Adrenal gland (tissue), 12 donors: ENCODE results near the gene AGPAT3. TPM values are rescaled to one million over a fixed set of nuclear protein-coding genes. Genes with fewer than 3 reads are reported as not detected.

Experiments used
- DNase-seq, 7 donors: peaks; one replicate each; pipeline ENCODE4 v3.0.0-alpha.2; 2019 to 2020
- H3K27ac ChIP-seq, 5 donors: fragments of 200-600 bp; sonication (generic) in 4 of 5; 1 replicate in 3 of 5; 2 replicates in 2 of 5; pipeline versions ENCODE4 v1.5.1 to v1.8.0; 2016 to 2020; ENCODE audit warnings: mild to moderate bottlenecking in 1 of 5
- H3K27me3 ChIP-seq: fragments of 200-600 bp; 2 replicates; pipeline ENCODE4 v1.8.0; 2021
- H3K36me3 ChIP-seq, 2 donors: fragments of 200-600 bp; replicated peaks in 1 of 2; 1 replicate in 1 of 2; 2 replicates in 1 of 2; pipeline versions ENCODE4 v1.5.1 to v1.8.0; 2018 to 2022
- H3K4me1 ChIP-seq, 2 donors: fragments of 200-600 bp; replicated peaks in 1 of 2; 1 replicate in 1 of 2; 2 replicates in 1 of 2; pipeline versions ENCODE4 v1.5.1 to v1.8.0; 2018 to 2021
- H3K4me3 ChIP-seq, 4 donors: fragments of 200-600 bp; sonication (generic) in 3 of 4; one replicate each; pipeline ENCODE4 v1.5.1; 2016 to 2018
- H3K9me3 ChIP-seq, 3 donors: fragments of 200-600 bp; sonication (generic) in 1 of 3; replicated peaks in 1 of 3; 1 replicate in 2 of 3; 2 replicates in 1 of 3; pipeline versions ENCODE4 v1.5.1 to v1.8.0; 2016 to 2021
- POLR2A ChIP-seq, 2 donors: fragments of 450-650 bp; IDR thresholded peaks; one replicate each; pipeline ENCODE4 v1.6.1; 2017; ENCODE audit warnings: antibody characterized with exemption in 2 of 2, mild to moderate bottlenecking in 2 of 2, moderate library complexity in 1 of 2
- WGBS, 4 donors: extraction: QIAGEN DNeasy Blood & Tissue Kit in 2 of 4; methylation state at CpG; one replicate each; pipeline versions ENCODE4 v1.1.5 to v1.1.7; 2013 to 2017; 5-methylcytosine and 5-hydroxymethylcytosine counted together
- intact Hi-C, 2 donors: fragments of 100-400 bp; cut with DNase I; formaldehyde crosslinking; loops; one replicate each; pipeline versions ENCODE4 v1.14.1 to v1.15.0; 2022 to 2023
- polyA plus RNA-seq, 3 donors: library from polyadenylated mRNA; stranded (reverse); fragments of 200-250 nt in 2 of 3; fragments of 350-450 nt in 1 of 3; fragmentation: Illumina TruSeq in 1 of 3; extraction: RNeasy Lipid Tissue Mini Kit (QIAGEN cat#74804) in 1 of 3; gene quantifications; one replicate each; pipeline ENCODE4 v1.2.3, GENCODE V29; 2013 to 2014
- small RNA-seq, 2 donors: library from RNA; depleted of rRNA; stranded (forward); fragments of <200 nt; gene quantifications; one replicate each; pipeline ENCODE3, GENCODE V24; 2016
- total RNA-seq, 9 donors: library from RNA; depleted of rRNA in 4 of 9; stranded (reverse); fragments of >200 nt in 4 of 9; fragments of 120-200 nt in 1 of 9; fragmentation: NEBNext Ultra II Directional in 1 of 9; extraction: Animal tissue kit (Norgen Biotek cat#: 25700) in 1 of 9; gene quantifications; one replicate each; pipeline versions ENCODE4 v1.1.0 to v1.2.4, GENCODE V29; 2013 to 2023
- TF ChIP-seq, protein P1 (sequence below), 6 experiments: fragments of 450-650 bp in 4 of 6; fragments of 200-600 bp in 2 of 6; sonication (generic) in 1 of 6; IDR thresholded peaks; 1 replicate in 5 of 6; 2 replicates in 1 of 6; pipeline versions ENCODE4 v1.5.1 to v1.8.0; 2016 to 2021; ENCODE audit warnings: antibody characterized with exemption in 6 of 6, mild to moderate bottlenecking in 2 of 6, moderate library complexity in 1 of 6
- donor health status: healthy with polysubstance abuse.
- donor health status: Bipolar disorder and iron deficiency.
- donor health status: DM: yes; HTN: yes; CAD: no.
- donor health status: DM: no; HTN: no; CAD: no.
- donor health status: DM: no; HTN: no; CAD: no.
- donor health status: DM: yes; HTN: yes; CAD: no.

The AGPAT3 gene
- total and polyA plus RNA-seq, 12 donors = 25.3 to 88.9 (median 47.8) TPM

DNA sequence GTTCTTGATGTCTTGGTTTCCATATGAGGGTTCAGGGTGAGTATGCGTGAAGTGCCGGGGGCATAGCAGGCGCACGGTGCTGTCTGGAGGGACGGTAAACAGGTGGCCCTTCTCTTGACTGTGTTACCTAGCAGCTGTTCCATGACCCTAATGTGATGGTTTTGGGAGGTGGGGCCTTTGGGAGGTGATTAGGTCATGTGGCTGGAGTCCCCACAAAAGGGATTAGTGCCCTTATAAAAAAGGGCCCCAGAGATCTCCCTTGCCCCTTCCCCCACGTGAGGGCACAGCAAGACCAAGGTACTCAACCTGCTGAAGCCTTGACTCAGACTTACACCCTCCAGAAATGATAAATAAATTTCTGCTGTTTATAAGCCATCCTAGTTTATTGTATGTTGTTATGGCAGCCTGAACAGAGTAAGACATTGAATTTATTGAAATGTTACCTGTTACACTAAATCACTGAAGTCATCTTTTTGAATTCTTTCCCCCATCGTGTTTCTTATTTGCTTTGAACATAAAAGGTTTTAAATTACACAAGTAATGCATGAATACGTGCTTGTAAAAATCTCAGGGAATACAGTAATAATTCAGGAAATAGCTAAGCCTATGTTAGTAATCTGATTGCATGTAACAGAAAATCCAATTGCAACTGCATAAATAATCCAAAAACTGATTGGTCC, 162.7 kb downstream of the AGPAT3 start:
- no peak for DNase-seq
- H3K9me3 ChIP-seq = no peaks in the 10 kb centered on the region
- peaks cover 18 to 29% of the 10 kb centered on the region in 2 donors for H3K4me1 ChIP-seq
- peak overlapping the region in 2 of 5 donors; percentile 17 to 29 for H3K27ac ChIP-seq
- H3K27me3 ChIP-seq = no peaks in the 10 kb centered on the region
- WGBS, 4 donors = 92 to 98% (median 95%) methylated on average over 8 of the region's 8 CpGs
- intact Hi-C loops = no loop called here
- TF ChIP-seq POLR2A (IDR thresholded peaks at IDR 0.05) = no peak
- TF ChIP-seq, protein P1, sequence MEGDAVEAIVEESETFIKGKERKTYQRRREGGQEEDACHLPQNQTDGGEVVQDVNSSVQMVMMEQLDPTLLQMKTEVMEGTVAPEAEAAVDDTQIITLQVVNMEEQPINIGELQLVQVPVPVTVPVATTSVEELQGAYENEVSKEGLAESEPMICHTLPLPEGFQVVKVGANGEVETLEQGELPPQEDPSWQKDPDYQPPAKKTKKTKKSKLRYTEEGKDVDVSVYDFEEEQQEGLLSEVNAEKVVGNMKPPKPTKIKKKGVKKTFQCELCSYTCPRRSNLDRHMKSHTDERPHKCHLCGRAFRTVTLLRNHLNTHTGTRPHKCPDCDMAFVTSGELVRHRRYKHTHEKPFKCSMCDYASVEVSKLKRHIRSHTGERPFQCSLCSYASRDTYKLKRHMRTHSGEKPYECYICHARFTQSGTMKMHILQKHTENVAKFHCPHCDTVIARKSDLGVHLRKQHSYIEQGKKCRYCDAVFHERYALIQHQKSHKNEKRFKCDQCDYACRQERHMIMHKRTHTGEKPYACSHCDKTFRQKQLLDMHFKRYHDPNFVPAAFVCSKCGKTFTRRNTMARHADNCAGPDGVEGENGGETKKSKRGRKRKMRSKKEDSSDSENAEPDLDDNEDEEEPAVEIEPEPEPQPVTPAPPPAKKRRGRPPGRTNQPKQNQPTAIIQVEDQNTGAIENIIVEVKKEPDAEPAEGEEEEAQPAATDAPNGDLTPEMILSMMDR (IDR thresholded peaks at IDR 0.05) = no peak
- H3K36me3 ChIP-seq = peaks cover 0 to 5% of the 10 kb centered on the region in 2 donors
- H3K4me3 ChIP-seq = no peak overlapping the region

DNA sequence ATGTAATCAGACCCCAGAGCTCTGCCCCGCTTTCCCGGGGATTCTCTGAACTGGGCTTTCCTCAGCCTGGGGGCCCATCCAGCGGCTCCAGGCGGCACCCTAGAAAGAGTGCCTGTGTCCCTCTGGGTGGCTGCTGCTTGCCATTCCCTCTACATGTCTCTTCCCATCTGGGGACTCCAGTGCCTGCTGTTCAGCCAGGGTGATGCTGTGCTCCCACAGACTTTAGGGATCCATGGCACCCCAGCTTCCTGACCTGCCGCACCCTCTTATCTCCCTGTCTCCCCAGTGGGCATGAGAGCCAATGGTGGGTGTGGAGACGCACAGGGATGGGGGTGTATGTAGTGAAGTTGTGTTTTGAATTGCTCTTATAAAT, 163.2 kb downstream of the AGPAT3 start:
- WGBS, 4 donors = 93 to 98% (median 98%) methylated on average over 6 of the region's 6 CpGs
- intact Hi-C loops = no loop called here
- Histone ChIP-seq H3K36me3 (peaks cover 0 to 8% of the 10 kb centered on the region in 2 donors), H3K27me3 (no peaks in the 10 kb centered on the region), H3K4me3 (no peak overlapping the region), H3K9me3 (no peaks in the 10 kb centered on the region), H3K4me1 (peaks cover 18 to 29% of the 10 kb centered on the region in 2 donors), H3K27ac (no peak overlapping the region)
- no peak for DNase-seq
- TF ChIP-seq POLR2A (IDR thresholded peaks at IDR 0.05) = no peak
- TF ChIP-seq, protein P1 (IDR thresholded peaks at IDR 0.05) = no peak

- no peak for DNase-seq
- intact Hi-C loops = no loop called here
- Histone ChIP-seq H3K9me3 (no peaks in the 10 kb centered on the region), H3K36me3 (peaks cover 0 to 11% of the 10 kb centered on the region in 2 donors), H3K27ac (no peak overlapping the region), H3K27me3 (no peaks in the 10 kb centered on the region), H3K4me3 (no peak overlapping the region), H3K4me1 (peaks cover 18 to 26% of the 10 kb centered on the region in 2 donors)
- 79 to 97% (median 95%) methylated on average over 2 to 6 of the region's 6 CpGs for WGBS, 4 donors
- no peak for TF ChIP-seq POLR2A (IDR thresholded peaks at IDR 0.05)
- TF ChIP-seq, protein P1 (IDR thresholded peaks at IDR 0.05) = no peak
These were observed 164.6 kb downstream of the AGPAT3 start for GRCh38 chr21:44029460-44030087.

DNA sequence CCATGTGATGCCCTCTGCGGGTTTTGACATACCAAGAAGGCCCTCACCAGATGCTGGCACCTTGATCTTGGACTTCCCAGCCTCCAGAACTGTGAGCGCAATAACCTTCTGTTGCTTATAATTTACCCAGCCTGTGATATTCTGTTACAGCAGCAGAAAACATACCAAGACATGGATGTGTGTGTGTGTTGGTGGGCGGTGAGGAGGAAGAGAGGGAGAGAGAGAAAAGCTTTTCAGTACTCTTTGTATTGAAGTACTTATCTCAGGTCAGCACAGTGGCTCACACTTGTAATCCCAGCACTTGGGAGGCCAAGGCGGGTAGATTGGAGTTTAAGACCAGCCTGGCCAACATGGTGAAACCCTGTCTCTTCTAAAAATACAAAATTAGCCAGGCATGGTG, 170.2 kb downstream of the AGPAT3 start:
- TF ChIP-seq, protein P1 (IDR thresholded peaks at IDR 0.05) = no peak
- no peak for TF ChIP-seq POLR2A (IDR thresholded peaks at IDR 0.05)
- no peaks in the 10 kb centered on the region for H3K27me3 ChIP-seq
- peaks cover 0 to 55% of the 10 kb centered on the region in 2 donors for H3K36me3 ChIP-seq
- WGBS, 4 donors = 92 to 100% (median 96%) methylated on average over 4 of the region's 4 CpGs
- intact Hi-C loops = no loop called here
- no peaks in the 10 kb centered on the region for H3K4me1 ChIP-seq
- H3K27ac ChIP-seq = no peak overlapping the region
- DNase-seq = peak in 1 of 7 donors; percentile 43
- no peaks in the 10 kb centered on the region for H3K9me3 ChIP-seq
- H3K4me3 ChIP-seq = no peak overlapping the region

Small RNA genes within 50 kb of the gene (small RNA-seq; reads per million reads assigned to genes)
- gene RNU6-1150P (0 reads per million in 2 donors), gene RNU6-859P (0 reads per million in 2 donors)

Other genes with a start within 250 kb of the AGPAT3 start
- gene HSF2BP, start 205.7 kb upstream of the AGPAT3 start, total RNA-seq = 1 to 10 TPM in 2 of 9 donors, under 1 TPM in 5, not detected in 2; 0.23 to 1.5 (median 0.47) TPM
- under 1 TPM; 0.27 to 0.40 (median 0.35) TPM for gene HSF2BP, start 205.7 kb upstream of the AGPAT3 start, polyA plus RNA-seq
- 10 to 100 TPM in 8 of 9 donors, 1 to 10 TPM in 1; 7.0 to 18.6 (median 16.1) TPM for gene RRP1B, start 205.7 kb upstream of the AGPAT3 start, total RNA-seq
- gene RRP1B, start 205.7 kb upstream of the AGPAT3 start, polyA plus RNA-seq = 10 to 100 TPM in 1 of 3 donors, 1 to 10 TPM in 2; 5.7 to 12.5 (median 9.0) TPM
- 100 to 1,000 TPM in 5 of 9 donors, 10 to 100 TPM in 4; 43.0 to 202 (median 108) TPM for gene PDXK, start 146.1 kb upstream of the AGPAT3 start, total RNA-seq
- 10 to 100 TPM; 76.8 to 98.0 (median 92.5) TPM for gene PDXK, start 146.1 kb upstream of the AGPAT3 start, polyA plus RNA-seq
- gene CSTB, start 88.9 kb upstream of the AGPAT3 start, total RNA-seq = 10 to 100 TPM in 8 of 9 donors, 1 to 10 TPM in 1; 9.5 to 72.0 (median 23.0) TPM
- 100 to 1,000 TPM; 116 to 143 (median 127) TPM for gene CSTB, start 88.9 kb upstream of the AGPAT3 start, polyA plus RNA-seq
- gene RRP1, start 75.6 kb upstream of the AGPAT3 start, total RNA-seq = 10 to 100 TPM; 12.8 to 24.6 (median 19.3) TPM
- gene RRP1, start 75.6 kb upstream of the AGPAT3 start, polyA plus RNA-seq = 10 to 100 TPM; 16.5 to 29.8 (median 22.9) TPM
- 10 to 100 TPM; 17.6 to 34.3 (median 27.0) TPM for gene TRAPPC10, start 147.1 kb downstream of the AGPAT3 start, total RNA-seq
- 10 to 100 TPM in 1 of 3 donors, 1 to 10 TPM in 2; 5.2 to 24.5 (median 9.3) TPM for gene TRAPPC10, start 147.1 kb downstream of the AGPAT3 start, polyA plus RNA-seq
- 10 to 100 TPM in 3 of 9 donors, 1 to 10 TPM in 6; 4.0 to 33.0 (median 5.8) TPM for gene PWP2, start 242.2 kb downstream of the AGPAT3 start, total RNA-seq
- 1 to 10 TPM in 2 of 3 donors, under 1 TPM in 1; 0.09 to 5.7 (median 4.0) TPM for gene PWP2, start 242.2 kb downstream of the AGPAT3 start, polyA plus RNA-seq